Measurements from ENCODE around the gene PCSK4.

The PCSK4 gene

GRCh38 chr19:1435378-1435989 lies 54.7 kb downstream of the PCSK4 start:
- DNase-seq: no peak

- no peak for DNase-seq
Measured at GRCh38 chr19:1434577-1435060, 55.5 kb downstream of the PCSK4 start.

GRCh38 chr19:1434040-1434366 lies 56.1 kb downstream of the PCSK4 start:
- no peak for DNase-seq

GRCh38 chr19:1433119-1434039 lies 56.8 kb downstream of the PCSK4 start:
- no peak for DNase-seq

DNA sequence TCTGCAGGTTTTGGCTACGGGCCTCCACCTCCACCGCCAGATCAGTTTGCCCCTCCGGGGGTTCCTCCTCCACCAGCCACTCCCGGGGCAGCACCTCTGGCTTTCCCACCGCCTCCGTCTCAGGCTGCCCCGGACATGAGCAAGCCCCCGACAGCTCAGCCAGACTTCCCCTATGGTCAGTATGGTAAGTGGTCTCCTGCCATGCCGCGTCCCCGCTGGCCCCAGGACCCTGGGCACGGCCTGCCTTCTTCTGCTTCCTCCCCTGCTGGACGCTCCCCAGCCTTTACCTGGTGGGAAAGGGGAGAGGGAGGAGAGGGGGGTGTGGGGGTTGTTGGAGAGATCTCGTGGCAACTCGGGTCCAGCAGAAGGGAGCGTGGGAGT lies 57.7 kb downstream of the PCSK4 start:
- DNase-seq: no peak

DNA sequence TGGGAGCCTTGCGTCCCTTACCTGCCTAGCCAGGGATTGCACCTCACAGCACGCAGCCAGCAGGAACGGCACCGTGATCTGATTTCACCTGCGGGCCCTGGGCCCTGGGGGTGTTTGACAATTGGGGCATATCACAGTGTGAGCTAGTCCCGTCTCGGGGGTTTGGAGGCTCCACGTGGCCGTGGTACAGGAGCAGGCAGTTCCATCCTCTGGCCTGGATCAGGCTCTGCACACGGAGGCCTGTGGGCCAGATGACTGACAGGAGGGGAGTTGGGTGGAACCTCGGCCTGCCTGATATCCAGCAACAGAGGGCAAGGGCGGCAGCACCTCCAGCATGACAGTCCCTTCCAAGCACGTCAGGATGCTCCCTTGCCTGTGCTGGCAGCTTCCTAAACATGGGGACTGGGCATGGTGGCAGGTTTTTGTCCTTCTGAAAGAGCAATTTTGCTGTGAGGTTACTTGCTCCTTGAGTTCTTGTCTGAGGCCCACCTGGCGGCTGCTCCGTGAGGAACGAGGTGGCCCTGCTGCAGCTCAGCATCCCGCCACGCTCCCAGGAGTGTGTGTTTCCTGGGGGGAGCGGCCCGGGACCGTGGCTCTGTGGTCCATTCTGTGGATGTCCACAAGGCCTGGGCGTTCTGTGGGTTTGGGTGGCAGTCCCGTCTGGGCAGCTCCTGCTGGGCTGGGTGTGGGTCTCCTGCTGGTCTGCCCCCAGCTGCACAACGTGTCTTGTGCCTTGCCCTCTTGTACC lies 58.2 kb downstream of the PCSK4 start:
- no peak for DNase-seq

Measured in CD4-positive, alpha-beta T cell treated with Interleukin-1 beta for 1 hour (primary cell).